Astrocyte (in vitro differentiated cells and primary cell): ENCODE measurements around the gene ATP2B2. TPM values are rescaled to one million over a fixed set of nuclear protein-coding genes. Genes with fewer than 3 reads are reported as not detected.

Source experiments
- DNase-seq: peaks from one replicate; pipeline ENCODE4 v3.0.0-alpha.2; 2010; ENCODE audit warnings: low read depth
- FAIRE-seq: peaks from 2 replicates; lab custom pipeline; 2011; peaks lifted over from hg19 to GRCh38; lab: Jason Lieb, UNC
- H2AFZ ChIP-seq: 2 replicates; pipeline ENCODE4 v1.6.0; 2012; ENCODE audit warnings: low read depth, low read length, inconsistent platforms
- H3K27ac ChIP-seq: 2 replicates; pipeline ENCODE4 v1.5.1; 2011; ENCODE audit warnings: low read depth, low read length, inconsistent platforms
- H3K27me3 ChIP-seq: 2 replicates; pipeline ENCODE4 v1.6.0; 2011; ENCODE audit warnings: low read length, inconsistent platforms; ENCODE audit not compliant: insufficient read depth
- H3K36me3 ChIP-seq: 2 replicates; pipeline ENCODE4 v1.5.1; 2011; ENCODE audit warnings: low read length, inconsistent platforms; ENCODE audit not compliant: insufficient read depth
- H3K4me1 ChIP-seq: 2 replicates; pipeline ENCODE4 v1.5.1; 2011; ENCODE audit warnings: low read length, inconsistent platforms; ENCODE audit not compliant: insufficient read depth
- H3K4me2 ChIP-seq: 2 replicates; pipeline ENCODE4 v1.6.0; 2012; ENCODE audit warnings: low read length, inconsistent platforms
- H3K4me3 ChIP-seq: 2 replicates; pipeline ENCODE4 v1.5.1; 2011; ENCODE audit warnings: low read depth, mild to moderate bottlenecking, low read length, inconsistent platforms; ENCODE audit not compliant: insufficient read depth
- H3K79me2 ChIP-seq: 2 replicates; pipeline ENCODE4 v1.6.0; 2012; ENCODE audit warnings: mild to moderate bottlenecking, low read length, inconsistent platforms; ENCODE audit not compliant: insufficient read depth
- H3K9ac ChIP-seq: 2 replicates; pipeline ENCODE4 v1.6.0; 2012; ENCODE audit warnings: mild to moderate bottlenecking, low read length, inconsistent platforms
- H3K9me3 ChIP-seq: 2 replicates; pipeline ENCODE4 v1.5.1; 2012; ENCODE audit warnings: low read depth, mild to moderate bottlenecking, low read length, inconsistent platforms; ENCODE audit not compliant: insufficient read depth
- H4K20me1 ChIP-seq: 2 replicates; pipeline ENCODE4 v1.6.0; 2012; ENCODE audit warnings: low read length, inconsistent platforms; ENCODE audit not compliant: insufficient read depth
- H3K27ac Mint-ChIP-seq: one replicate; pipeline ENCODE4 v1.8.0; 2021; ENCODE audit warnings: mild to moderate bottlenecking, mixed read lengths; ENCODE audit not compliant: unreplicated experiment
- H3K27me3 Mint-ChIP-seq: one replicate; pipeline ENCODE4 v1.8.0; 2021; ENCODE audit warnings: low read depth, mixed read lengths; ENCODE audit not compliant: unreplicated experiment
- H3K36me3 Mint-ChIP-seq: one replicate; pipeline ENCODE4 v1.8.0; 2021; ENCODE audit warnings: low read depth, mixed read lengths; ENCODE audit not compliant: unreplicated experiment
- H3K4me1 Mint-ChIP-seq: one replicate; pipeline ENCODE4 v1.8.0; 2021; ENCODE audit warnings: low read depth, mixed read lengths; ENCODE audit not compliant: unreplicated experiment
- H3K4me3 Mint-ChIP-seq: one replicate; pipeline ENCODE4 v1.8.0; 2021; ENCODE audit warnings: mild to moderate bottlenecking, moderate library complexity, mixed read lengths; ENCODE audit not compliant: unreplicated experiment
- H3K9me3 Mint-ChIP-seq: one replicate; pipeline ENCODE4 v1.8.0; 2021; ENCODE audit warnings: mild to moderate bottlenecking, mixed read lengths; ENCODE audit not compliant: unreplicated experiment
- EZH2 ChIP-seq: IDR thresholded peaks from 2 replicates; pipeline ENCODE4 v1.6.1; 2012; ENCODE audit warnings: mild to moderate bottlenecking, low read length, inconsistent platforms; ENCODE audit not compliant: insufficient read depth
- total RNA-seq: library from RNA; stranded (reverse); gene quantifications from 2 replicates; pipeline ENCODE4 v1.2.1, GENCODE V29; 2021
- TF ChIP-seq, protein P1 (sequence below): IDR thresholded peaks from 2 replicates; pipeline ENCODE4 v1.5.1; 2011; ENCODE audit warnings: low read depth, mild to moderate bottlenecking, inconsistent platforms, low read length, moderate library complexity; ENCODE audit not compliant: insufficient read depth

The ATP2B2 gene
- total RNA-seq, 1 donor from 2014 or later: 0.05 TPM

DNA sequence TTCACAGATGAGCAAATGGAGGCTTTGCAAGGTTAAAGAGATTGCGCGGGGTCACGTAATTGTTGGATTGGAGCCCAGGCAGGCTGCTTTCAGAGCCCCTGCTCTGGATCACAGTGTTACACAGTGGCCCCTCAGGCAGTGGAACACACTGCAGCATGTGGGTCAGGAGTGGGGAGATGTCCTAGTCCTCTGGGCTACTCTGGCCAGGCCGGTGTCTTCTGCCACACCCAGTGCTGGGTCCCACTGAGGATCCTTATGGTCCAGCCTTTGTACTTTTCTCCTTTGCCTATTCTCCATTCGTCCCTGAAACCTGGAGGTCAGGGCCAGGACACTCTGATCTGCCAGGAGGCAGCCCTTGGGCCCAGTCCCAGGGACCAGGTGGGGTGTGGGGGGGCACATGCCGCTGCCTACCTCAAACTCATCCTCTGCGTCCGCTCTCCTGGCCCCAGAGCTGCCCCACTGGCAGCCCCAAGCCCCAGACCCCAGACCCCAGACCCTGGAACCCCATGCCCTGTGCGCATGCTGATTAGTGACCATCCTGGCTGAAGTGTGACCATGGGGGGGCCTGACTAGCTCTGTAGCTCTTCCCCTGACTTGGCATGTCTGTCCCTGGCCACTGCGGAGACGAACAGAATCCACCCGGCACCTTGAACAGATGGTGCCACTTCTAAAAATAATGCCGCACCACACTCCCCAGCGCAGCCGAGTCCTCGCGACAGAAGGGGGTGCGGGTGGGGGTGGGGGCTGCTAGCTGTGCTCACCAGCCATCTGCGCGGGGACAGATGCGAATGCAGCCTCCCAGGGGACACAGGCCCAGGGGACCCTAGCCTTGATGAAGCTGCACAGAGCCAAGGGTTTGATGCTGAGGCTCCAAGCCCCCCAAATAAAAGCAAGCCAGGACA is 41.6 kb downstream of the ATP2B2 start:
- H3K27me3 ChIP-seq: peaks cover 10% of the 10 kb centered on the region
- FAIRE-seq (no peak), DNase-seq (no peak)
- Mint-ChIP-seq H3K27ac (no peak overlapping the region), H3K4me3 (no peak overlapping the region), H3K27me3 (peaks cover 81% of the 10 kb centered on the region), H3K4me1 (no peaks in the 10 kb centered on the region), H3K9me3 (peaks cover 6% of the 10 kb centered on the region), H3K36me3 (no peaks in the 10 kb centered on the region)
- no peaks in the 10 kb centered on the region for H3K79me2 ChIP-seq
- H2AFZ ChIP-seq: no peak overlapping the region
- no peaks in the 10 kb centered on the region for H4K20me1 ChIP-seq
- H3K9me3 ChIP-seq: no peaks in the 10 kb centered on the region
- no peak overlapping the region for H3K4me3 ChIP-seq
- no peaks in the 10 kb centered on the region for H3K4me1 ChIP-seq
- no peak for TF ChIP-seq EZH2
- TF ChIP-seq, protein P1, sequence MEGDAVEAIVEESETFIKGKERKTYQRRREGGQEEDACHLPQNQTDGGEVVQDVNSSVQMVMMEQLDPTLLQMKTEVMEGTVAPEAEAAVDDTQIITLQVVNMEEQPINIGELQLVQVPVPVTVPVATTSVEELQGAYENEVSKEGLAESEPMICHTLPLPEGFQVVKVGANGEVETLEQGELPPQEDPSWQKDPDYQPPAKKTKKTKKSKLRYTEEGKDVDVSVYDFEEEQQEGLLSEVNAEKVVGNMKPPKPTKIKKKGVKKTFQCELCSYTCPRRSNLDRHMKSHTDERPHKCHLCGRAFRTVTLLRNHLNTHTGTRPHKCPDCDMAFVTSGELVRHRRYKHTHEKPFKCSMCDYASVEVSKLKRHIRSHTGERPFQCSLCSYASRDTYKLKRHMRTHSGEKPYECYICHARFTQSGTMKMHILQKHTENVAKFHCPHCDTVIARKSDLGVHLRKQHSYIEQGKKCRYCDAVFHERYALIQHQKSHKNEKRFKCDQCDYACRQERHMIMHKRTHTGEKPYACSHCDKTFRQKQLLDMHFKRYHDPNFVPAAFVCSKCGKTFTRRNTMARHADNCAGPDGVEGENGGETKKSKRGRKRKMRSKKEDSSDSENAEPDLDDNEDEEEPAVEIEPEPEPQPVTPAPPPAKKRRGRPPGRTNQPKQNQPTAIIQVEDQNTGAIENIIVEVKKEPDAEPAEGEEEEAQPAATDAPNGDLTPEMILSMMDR: no peak
- no peak overlapping the region for H3K9ac ChIP-seq
- H3K4me2 ChIP-seq: no peak overlapping the region
- H3K36me3 ChIP-seq: no peaks in the 10 kb centered on the region
- H3K27ac ChIP-seq: no peak overlapping the region

GRCh38 chr3:10462641-10463532 is 42.5 kb downstream of the ATP2B2 start:
- H2AFZ ChIP-seq: no peak overlapping the region
- no peak overlapping the region for H3K27ac Mint-ChIP-seq
- no peak overlapping the region for H3K4me2 ChIP-seq
- DNase-seq (no peak), FAIRE-seq (no peak)
- H3K4me1 ChIP-seq: no peaks in the 10 kb centered on the region
- peaks cover 6% of the 10 kb centered on the region for H3K9me3 Mint-ChIP-seq
- no peaks in the 10 kb centered on the region for H3K79me2 ChIP-seq
- no peak overlapping the region for H3K27ac ChIP-seq
- H3K27me3 ChIP-seq: peaks cover 10% of the 10 kb centered on the region
- TF ChIP-seq, protein P1: no peak
- TF ChIP-seq EZH2: no peak
- H3K9me3 ChIP-seq: no peaks in the 10 kb centered on the region
- no peaks in the 10 kb centered on the region for H3K4me1 Mint-ChIP-seq
- no peaks in the 10 kb centered on the region for H3K36me3 Mint-ChIP-seq
- H3K36me3 ChIP-seq: no peaks in the 10 kb centered on the region
- no peak overlapping the region for H3K4me3 Mint-ChIP-seq
- no peaks in the 10 kb centered on the region for H4K20me1 ChIP-seq
- H3K27me3 Mint-ChIP-seq: peaks cover 79% of the 10 kb centered on the region
- H3K4me3 ChIP-seq: no peak overlapping the region
- no peak overlapping the region for H3K9ac ChIP-seq
